ENCODE data around the gene RAD51B. TPM values are rescaled to one million over a fixed set of nuclear protein-coding genes. Genes with fewer than 3 reads are reported as not detected.

The RAD51B gene
- total and polyA plus RNA-seq, 7 donors = 2.4 to 24.4 (median 7.1) TPM

GRCh38 chr14:68251769-68252100 is 432.2 kb downstream of the RAD51B start:
- H3K4me1 ChIP-seq = peaks cover 0 to 91% (median 70%) of the 10 kb centered on the region in 4 donors
- TF ChIP-seq EP300 (IDR thresholded peaks at IDR 0.05) (no peak), POLR2AphosphoS5 (IDR thresholded peaks at IDR 0.05) (no peak), CTCF (IDR thresholded peaks at IDR 0.05) (no peak), POLR2A (IDR thresholded peaks at IDR 0.05) (no peak)
- DNase-seq = no peak
- WGBS, 2 donors = 55 to 83% methylated on average over 1 of the region's 1 CpG
- H3K27me3 ChIP-seq = no peaks in the 10 kb centered on the region
- H3K4me3 ChIP-seq = no peak overlapping the region
- no peaks in the 10 kb centered on the region for H3K36me3 ChIP-seq
- H3K27ac ChIP-seq = peak overlapping the region; percentile 81 to 90 (median 88)
- intact Hi-C loops (cut with DNase I) = loop anchor here (5.0 kb wide), 2 partner anchors 136 to 196 kb away; no protein-coding TSS in a partner anchor
- no peaks in the 10 kb centered on the region for H3K9me3 ChIP-seq

GRCh38 chr14:68253160-68253780 is 433.7 kb downstream of the RAD51B start:
- no peak for DNase-seq
- H3K27me3 ChIP-seq = no peaks in the 10 kb centered on the region
- TF ChIP-seq POLR2A (IDR thresholded peaks at IDR 0.05) = no peak
- no peak overlapping the region for H3K4me3 ChIP-seq
- H3K4me1 ChIP-seq = peaks cover 0 to 76% (median 54%) of the 10 kb centered on the region in 4 donors
- no peaks in the 10 kb centered on the region for H3K9me3 ChIP-seq
- intact Hi-C loops (cut with DNase I) = loop anchor here (5.0 kb wide), 2 partner anchors 134 to 194 kb away; no protein-coding TSS in a partner anchor
- 81 to 87% methylated on average over 3 of the region's 3 CpGs for WGBS, 2 donors
- peak overlapping the region in 3 of 4 donors; percentile 81 to 90 (median 89) for H3K27ac ChIP-seq
- no peaks in the 10 kb centered on the region for H3K36me3 ChIP-seq

GRCh38 chr14:68253878-68254528 is 434.4 kb downstream of the RAD51B start:
- H3K4me3 ChIP-seq = no peak overlapping the region
- peaks cover 0 to 68% (median 47%) of the 10 kb centered on the region in 4 donors for H3K4me1 ChIP-seq
- no peaks in the 10 kb centered on the region for H3K27me3 ChIP-seq
- peak overlapping the region in 3 of 4 donors; percentile 81 to 90 (median 89) for H3K27ac ChIP-seq
- no peak for TF ChIP-seq POLR2AphosphoS5 (IDR thresholded peaks at IDR 0.05)
- TF ChIP-seq CTCF (IDR thresholded peaks at IDR 0.05) = no peak
- no peak for TF ChIP-seq POLR2A (IDR thresholded peaks at IDR 0.05)
- no peak for TF ChIP-seq EP300 (IDR thresholded peaks at IDR 0.05)
- H3K36me3 ChIP-seq = no peaks in the 10 kb centered on the region
- no peaks in the 10 kb centered on the region for H3K9me3 ChIP-seq
- 68 to 71% methylated on average over 2 of the region's 2 CpGs for WGBS, 2 donors
- intact Hi-C loops (cut with DNase I) = loop anchor here (5.0 kb wide), 2 partner anchors 133 to 193 kb away; no protein-coding TSS in a partner anchor
- DNase-seq = no peak

- intact Hi-C loops (cut with DNase I) = loop anchor here (5.0 kb wide), 2 partner anchors 132 to 192 kb away; no protein-coding TSS in a partner anchor
- Histone ChIP-seq H3K4me1 (peaks cover 0 to 59% (median 41%) of the 10 kb centered on the region in 4 donors), H3K4me3 (no peak overlapping the region), H3K9me3 (no peaks in the 10 kb centered on the region), H3K27ac (peak overlapping the region in 3 of 4 donors; percentile 81 to 90 (median 89)), H3K36me3 (no peaks in the 10 kb centered on the region), H3K27me3 (no peaks in the 10 kb centered on the region)
- DNase-seq = no peak
- 94% methylated on average over 1 of the region's 1 CpG for WGBS, 2 donors
- TF ChIP-seq EP300 (IDR thresholded peaks at IDR 0.05) = no peak
- no peak for TF ChIP-seq POLR2AphosphoS5 (IDR thresholded peaks at IDR 0.05)
- no peak for TF ChIP-seq POLR2A (IDR thresholded peaks at IDR 0.05)
- TF ChIP-seq CTCF (IDR thresholded peaks at IDR 0.05) = no peak
Measured at GRCh38 chr14:68254669-68255527, 435.3 kb downstream of the RAD51B start.
